Activated CD4-positive, CD25-positive, alpha-beta regulatory T cell treated with anti-CD3 and anti-CD28 coated beads, Interleukin-2, amount 50 U/mL, for 24 hours (primary cell): ENCODE data around the gene PLXNB2.
"Not testable (repeated sequence)": the region's sequence is repeated elsewhere in the genome, so short reads cannot be mapped to it uniquely, and the experiment has no call there.

Experiments used
- ATAC-seq, 2 donors: fragments of 150-1000 bp; cut with Tn5 transposase; one replicate each; pipeline ENCODE4 v1.10.0; 2021; ENCODE audit warnings: mild to moderate bottlenecking in 1 of 2, moderate library complexity in 1 of 2

PLXNB2 gene

GRCh38 chr22:50280022-50280707, 27.3 kb downstream of the PLXNB2 start:
- ATAC-seq = no peak

GRCh38 chr22:50278956-50279619, 28.4 kb downstream of the PLXNB2 start:
- ATAC-seq = no peak

GRCh38 chr22:50278461-50278860, 29.0 kb downstream of the PLXNB2 start:
- ATAC-seq = no peak

GRCh38 chr22:50277761-50278160, 29.7 kb downstream of the PLXNB2 start:
- ATAC-seq = no peak

- ATAC-seq = peak; percentile 42 to 54
Observed at GRCh38 chr22:50276143-50276542, 31.3 kb downstream of the PLXNB2 start.

GRCh38 chr22:50275181-50276055, 32.0 kb downstream of the PLXNB2 start:
- no peak for ATAC-seq

GRCh38 chr22:50274771-50275170, 32.7 kb downstream of the PLXNB2 start:
- no peak for ATAC-seq

- no peak for ATAC-seq
Observed at GRCh38 chr22:50274311-50274710, 33.1 kb downstream of the PLXNB2 start.

GRCh38 chr22:50273781-50274180, 33.7 kb downstream of the PLXNB2 start:
- ATAC-seq = not testable (repeated sequence)

- ATAC-seq = not testable (repeated sequence)
Observed at GRCh38 chr22:50273352-50273751, 34.1 kb downstream of the PLXNB2 start.

GRCh38 chr22:50272044-50272802, 35.2 kb downstream of the PLXNB2 start:
- no peak for ATAC-seq

GRCh38 chr22:50271519-50271970, 35.9 kb downstream of the PLXNB2 start:
- no peak for ATAC-seq

GRCh38 chr22:50270666-50271394, 36.6 kb downstream of the PLXNB2 start:
- peak; percentile 44 to 59 for ATAC-seq

- ATAC-seq = peak; percentile 58
Observed at GRCh38 chr22:50269970-50270665, 37.3 kb downstream of the PLXNB2 start, which contains the start of gene MAPK11. Gene MAPK11, minus strand, starts transcription at chr22:50270380. Its CDS starts 88 bp downstream, at chr22:50270292.

GRCh38 chr22:50269573-50269969, 37.9 kb downstream of the PLXNB2 start:
- no peak for ATAC-seq

- no peak for ATAC-seq
Observed at GRCh38 chr22:50268655-50269113, 38.8 kb downstream of the PLXNB2 start.

GRCh38 chr22:50267591-50268390, 39.7 kb downstream of the PLXNB2 start:
- ATAC-seq = peak; percentile 8 to 10

GRCh38 chr22:50266994-50267393, 40.5 kb downstream of the PLXNB2 start:
- ATAC-seq = no peak

GRCh38 chr22:50264946-50265669, 42.3 kb downstream of the PLXNB2 start:
- no peak for ATAC-seq
